GM18867 (cell line): ENCODE measurements around the gene CNPPD1.

Source experiments
- ATAC-seq: cut with Tn5 transposase; IDR thresholded peaks from one replicate; pipeline ENCODE4 v1.9.1; 2021; ENCODE audit warnings: mild to moderate bottlenecking, moderate library complexity; ENCODE audit not compliant: unreplicated experiment

CNPPD1 gene

GRCh38 chr2:219176818-219177551 lies at the start of gene CNPPD1:
Gene CNPPD1, minus strand, starts transcription at chr2:219176925. Its CDS starts 97 bp downstream, at chr2:219176828.
- peak; percentile 73 for ATAC-seq

DNA sequence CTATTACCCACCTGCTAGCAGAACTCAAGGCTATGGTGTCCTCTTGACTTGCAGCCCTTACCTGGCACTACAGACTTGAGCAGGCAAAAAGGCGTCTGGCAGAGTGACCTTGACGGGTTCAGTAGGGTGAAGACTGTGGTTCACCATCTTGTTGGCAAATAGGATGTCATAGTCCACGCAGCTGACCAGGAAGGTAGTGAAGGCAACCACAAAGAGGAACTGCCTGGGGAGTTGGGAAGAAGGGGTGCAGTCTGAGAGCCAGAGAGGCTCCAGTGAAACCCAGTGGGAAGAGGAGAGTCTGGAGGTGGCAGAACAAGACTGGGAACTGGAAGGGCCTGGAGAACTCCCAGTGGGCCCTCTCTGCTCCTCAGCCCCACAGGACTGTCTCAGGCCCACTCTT lies 48.6 kb upstream of the CNPPD1 start:
- no peak for ATAC-seq

GRCh38 chr2:219223831-219224610 lies 47.3 kb upstream of the CNPPD1 start:
- ATAC-seq: no peak

- no peak for ATAC-seq
These were observed 45.3 kb upstream of the CNPPD1 start for GRCh38 chr2:219221957-219222518.

DNA sequence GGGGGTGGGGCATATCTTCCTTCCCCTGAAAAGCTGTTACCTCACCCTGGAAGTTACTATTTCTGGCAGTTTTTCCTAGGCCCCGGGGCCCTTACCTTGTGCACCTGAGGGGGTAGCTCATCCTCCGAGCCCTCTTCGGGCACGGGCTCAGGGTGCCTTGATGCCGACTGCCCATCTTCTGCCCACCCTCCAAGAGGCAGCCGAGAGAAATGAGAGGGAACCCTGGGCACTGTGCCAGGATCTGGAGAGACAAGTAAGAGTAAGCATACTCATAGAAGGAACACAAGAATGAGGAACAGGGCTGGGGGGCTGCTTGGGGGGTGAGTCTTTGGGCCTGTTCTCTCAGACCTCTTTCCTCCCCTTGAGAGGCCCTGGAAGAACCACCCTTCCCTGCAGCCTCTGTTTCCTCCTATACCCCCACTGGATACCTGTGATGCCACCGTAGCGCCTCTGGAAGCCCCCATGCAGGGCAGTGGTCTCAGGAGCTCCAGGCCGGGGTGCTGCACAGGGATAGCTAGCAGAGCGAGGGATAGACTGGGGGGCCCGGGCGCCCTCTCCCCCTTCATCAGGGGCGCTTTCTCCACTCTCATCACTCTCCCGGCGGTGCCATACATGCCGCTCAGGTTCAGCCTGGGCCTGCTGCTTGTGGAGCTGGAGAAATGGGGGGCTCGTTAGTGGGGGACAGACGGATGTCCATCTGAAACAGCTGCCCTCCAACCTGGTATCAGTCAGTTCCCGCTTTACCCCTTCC lies 44.1 kb upstream of the CNPPD1 start:
- no peak for ATAC-seq

DNA sequence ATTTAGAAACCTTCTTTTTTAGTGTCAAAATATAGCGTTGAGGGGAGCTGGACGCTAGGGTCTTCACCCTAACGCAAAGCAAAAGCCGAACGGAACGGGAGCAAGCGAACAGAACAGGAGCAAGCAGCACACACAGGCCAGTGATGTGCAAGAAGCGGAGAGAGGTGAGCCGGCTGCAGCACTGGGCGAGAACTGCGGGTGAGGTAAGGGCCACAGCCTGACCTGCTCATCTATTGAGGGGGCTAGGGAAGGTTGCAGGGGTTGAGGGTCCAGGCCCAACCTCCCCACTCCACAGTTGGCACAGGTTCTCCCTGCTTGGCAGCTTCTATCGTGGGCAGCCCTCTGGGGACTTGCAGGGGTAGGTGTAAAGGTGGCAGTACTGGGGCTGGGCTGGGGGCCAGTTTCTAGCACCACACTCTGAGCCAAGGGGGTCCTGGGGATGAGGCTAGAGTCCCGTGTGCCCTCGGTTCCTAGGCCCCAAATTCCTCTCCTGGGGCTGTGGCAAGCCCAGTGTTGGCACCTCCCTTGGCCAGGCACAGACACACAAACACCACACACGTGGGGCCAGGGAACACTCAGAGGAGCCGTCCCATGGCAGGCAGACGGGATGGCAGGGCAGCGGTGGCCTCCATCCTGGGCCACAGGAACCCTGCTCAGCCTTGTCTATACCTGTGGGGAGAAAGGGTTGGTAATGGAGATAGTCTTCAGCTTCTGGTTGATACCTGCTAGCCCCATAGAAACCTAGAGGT lies 43.2 kb upstream of the CNPPD1 start:
- ATAC-seq: no peak

GRCh38 chr2:219218732-219219701 lies 42.3 kb upstream of the CNPPD1 start, which contains the start of gene ABCB6:
Gene ABCB6, minus strand, starts transcription at chr2:219218958. Its CDS starts 285 bp downstream, at chr2:219218673.
- ATAC-seq: peak; percentile 77

DNA sequence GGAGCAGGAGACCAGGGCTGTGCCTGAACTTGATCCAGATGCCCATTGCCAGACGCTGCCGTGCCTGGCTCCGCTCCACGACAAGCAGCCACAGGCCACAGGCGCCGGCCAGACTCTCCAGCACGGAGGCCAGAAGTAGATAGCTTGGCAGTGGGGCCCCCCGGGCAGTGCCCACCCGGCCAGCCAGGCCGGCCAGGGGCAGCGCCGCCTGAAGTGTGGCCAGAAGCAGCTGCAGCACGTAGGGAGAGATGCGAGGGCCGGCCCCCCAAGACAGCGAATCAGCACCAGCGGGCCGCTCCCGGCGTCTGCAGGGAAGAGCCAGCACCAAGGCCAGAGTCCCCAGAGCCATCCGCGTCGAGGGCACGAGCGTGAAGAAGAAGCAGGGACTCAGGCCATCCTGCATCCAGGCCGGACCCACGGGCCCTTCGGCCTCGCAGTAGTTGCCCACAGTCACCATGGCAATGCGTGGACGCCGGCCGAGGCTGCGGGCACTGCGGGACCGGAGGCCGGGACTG lies 41.5 kb upstream of the CNPPD1 start:
- ATAC-seq: peak; percentile 27

- no peak for ATAC-seq
These were observed 39.8 kb upstream of the CNPPD1 start for GRCh38 chr2:219216535-219216915.

DNA sequence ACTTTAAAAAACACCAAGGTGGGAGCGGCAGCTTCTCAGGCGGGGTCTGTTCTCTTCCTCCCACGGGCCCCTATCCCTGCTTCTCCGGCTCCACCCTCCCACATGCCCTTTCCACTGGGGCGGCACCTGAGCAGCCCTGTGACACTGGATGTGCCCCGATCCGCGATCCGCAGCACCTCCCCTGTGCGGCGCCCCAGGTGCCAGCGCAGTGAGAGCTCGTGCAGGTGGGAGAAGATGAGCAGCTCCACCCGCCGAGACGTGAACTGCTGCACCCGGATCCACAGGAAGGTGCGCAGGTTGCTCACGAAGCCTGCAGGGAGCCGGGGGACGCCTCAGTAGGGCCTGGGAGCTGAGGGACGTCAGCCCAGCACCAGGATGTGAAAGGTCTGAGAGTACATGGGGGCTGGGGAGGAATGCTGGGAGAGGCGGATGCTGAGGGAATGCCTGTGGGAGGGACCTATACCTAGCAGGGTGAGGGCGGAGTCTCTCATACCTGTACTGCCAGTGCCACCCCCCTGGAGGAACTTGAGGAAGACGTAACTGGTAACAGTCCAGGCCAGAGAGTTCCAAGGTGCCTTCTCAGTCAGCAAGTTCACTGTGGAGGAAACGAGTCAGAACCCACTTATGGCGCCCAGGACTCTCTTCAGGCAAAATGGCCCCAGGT lies 39.3 kb upstream of the CNPPD1 start:
- no peak for ATAC-seq

DNA sequence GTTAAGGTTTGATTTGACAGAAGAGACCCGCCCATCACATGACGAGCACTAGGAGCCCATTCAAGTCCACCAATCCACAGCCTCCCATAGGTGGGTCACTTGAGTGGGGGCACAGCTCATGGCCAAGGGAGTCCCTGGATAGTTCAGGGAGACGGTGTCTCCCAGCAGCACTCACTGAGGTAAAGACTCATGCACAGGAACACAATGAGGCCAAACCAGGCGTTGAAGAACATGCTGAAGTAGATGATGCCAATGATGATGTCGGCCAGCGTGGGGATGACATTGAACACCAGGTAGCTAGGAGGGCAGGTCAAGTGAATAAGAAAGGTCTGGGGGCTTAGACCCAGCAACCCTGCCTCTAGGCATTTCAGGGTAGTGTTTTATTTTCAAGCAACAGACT lies 38.1 kb upstream of the CNPPD1 start:
- ATAC-seq: no peak

GRCh38 chr2:219214141-219214540 lies 37.4 kb upstream of the CNPPD1 start:
- no peak for ATAC-seq

GRCh38 chr2:219213486-219214071 lies 36.9 kb upstream of the CNPPD1 start:
- ATAC-seq: no peak

DNA sequence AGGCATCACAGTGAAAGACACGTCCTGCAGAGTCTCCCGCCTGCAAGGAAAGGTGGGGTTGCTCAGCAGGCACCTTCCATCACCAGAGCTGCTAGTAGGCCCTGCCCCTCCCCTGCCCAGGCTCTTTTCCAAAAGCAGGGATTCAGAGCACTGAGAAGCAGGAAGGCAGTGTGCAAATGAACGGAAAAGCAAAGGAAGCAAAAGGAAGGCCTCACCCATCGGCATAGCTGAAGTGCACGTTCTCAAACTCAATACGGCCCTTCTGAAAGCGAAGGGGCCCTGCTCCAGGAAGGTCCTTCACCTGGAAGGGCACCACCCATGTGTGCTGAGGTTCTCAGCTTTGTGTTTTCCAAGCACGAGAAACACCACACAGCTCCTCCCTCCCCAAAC lies 36.3 kb upstream of the CNPPD1 start:
- no peak for ATAC-seq

GRCh38 chr2:219210886-219211362 lies 34.2 kb upstream of the CNPPD1 start:
- no peak for ATAC-seq

DNA sequence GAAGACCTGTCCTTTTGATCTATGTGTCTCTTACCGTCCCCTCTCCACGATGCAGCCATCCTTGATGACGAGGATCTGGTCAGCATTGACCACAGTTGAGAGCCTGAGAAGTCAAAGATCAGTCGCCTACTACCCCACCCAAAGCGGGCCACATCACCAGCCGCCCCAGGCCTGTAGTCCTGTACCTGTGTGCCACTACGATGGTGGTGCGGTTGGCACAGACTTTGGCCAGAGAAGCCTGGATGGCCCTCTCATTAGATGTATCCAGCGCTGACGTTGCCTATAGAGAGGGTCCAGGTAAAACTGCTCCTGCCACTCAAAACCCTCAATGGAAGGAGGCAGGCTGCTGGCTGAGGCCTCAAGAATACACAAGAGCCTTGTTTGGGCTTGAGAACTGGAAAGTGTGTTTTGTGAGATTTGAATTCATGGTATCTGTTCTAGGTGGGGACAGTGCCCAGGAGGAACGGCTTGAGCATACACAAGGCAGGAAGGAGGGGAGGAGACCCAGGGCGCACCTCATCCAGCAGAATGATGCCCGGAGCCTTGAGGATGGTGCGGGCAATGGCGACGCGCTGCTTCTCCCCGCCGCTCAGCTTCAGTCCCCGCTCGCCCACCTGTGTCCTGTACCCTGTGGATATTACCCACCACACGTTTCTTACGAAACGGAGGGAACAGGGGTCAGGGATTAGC lies 33.6 kb upstream of the CNPPD1 start:
- no peak for ATAC-seq
